ENCODE measurements around the gene MCF2.

- TF ChIP-seq CTCF (conservative IDR thresholded peaks at IDR 0.05; ENCODE audit: low read depth in 2 of 2) (no peak), POLR2AphosphoS5 (IDR thresholded peaks at IDR 0.05; ENCODE audit: low read depth) (no peak), ETS1 (IDR thresholded peaks at IDR 0.05) (no peak), EZH2phosphoT487 (IDR thresholded peaks at IDR 0.05; ENCODE audit: unreplicated experiment) (no peak), NANOG (IDR thresholded peaks at IDR 0.05; ENCODE audit: borderline replicate concordance) (no peak), REST (IDR thresholded peaks at IDR 0.05; ENCODE audit: unreplicated experiment) (no peak), EZH2 (IDR thresholded peaks at IDR 0.05; ENCODE audit: low read depth, unreplicated experiment) (no peak), ZNF331 (CRISPR knock-in tag; IDR thresholded peaks at IDR 0.05; ENCODE audit: low read depth) (no peak), CREB1 (CRISPR knock-in tag; IDR thresholded peaks at IDR 0.05; ENCODE audit: low read depth) (no peak), JUNB (IDR thresholded peaks at IDR 0.05; ENCODE audit: unreplicated experiment) (no peak), ZNF114 (CRISPR knock-in tag; IDR thresholded peaks at IDR 0.05) (no peak)
Measured at GRCh38 chrX:139738581-139738980, 30.6 kb upstream of the MCF2 start.
